ENCODE results near the gene ZNF93. TPM values are rescaled to one million over a fixed set of nuclear protein-coding genes. Genes with fewer than 3 reads are reported as not detected.

ZNF93 gene
- total and polyA plus RNA-seq, 2 of the 4 experiments (the other 2 are of a cell fraction), result 3.7 to 10.6 TPM

- no peak overlapping the region for H3K4ac ChIP-seq (ENCODE audit: low read depth, low read length)
- no peak overlapping the region for H4K8ac ChIP-seq (ENCODE audit: low read depth in 2 of 2, low read length in 2 of 2)
- no peak overlapping the region for H2AK9ac ChIP-seq (replicated peaks; ENCODE audit: low read depth, low read length, poor library complexity)
- H3K23ac ChIP-seq (ENCODE audit: low read depth, low read length), result no peak overlapping the region
- H3K4me3 ChIP-seq (ENCODE audit: insufficient read depth, low read depth, low read length), result no peak overlapping the region
- dilution Hi-C loops (cut with HindIII; ENCODE audit: low sequenced_read_pairs, unreplicated experiment), result no loop called here
- H3K4me2 ChIP-seq (ENCODE audit: low read depth, low read length), result no peak overlapping the region
- H3K56ac ChIP-seq (ENCODE audit: extremely low read depth, insufficient read depth, low read length), result no peak overlapping the region
- BruUV-seq (replicated peaks), result no TSS peak
- no peaks in the 10 kb centered on the region for H3K79me1 ChIP-seq (ENCODE audit: low read depth in 1 of 2, low read length in 2 of 2)
- H2BK20ac ChIP-seq (ENCODE audit: low read depth, low read length), result no peak overlapping the region
- intact Hi-C loops (cut with micrococcal nuclease), result no loop called here
- H3K27me3 ChIP-seq (ENCODE audit: control insufficient read depth, insufficient read depth, low read length), result no peaks in the 10 kb centered on the region
- no peak for DNase-seq
- peaks cover 2% of the 10 kb centered on the region for H4K20me1 ChIP-seq (ENCODE audit: insufficient read depth, low read length)
- TF ChIP-seq USF2 (IDR thresholded peaks at IDR 0.05; ENCODE audit: low read depth, low read length) (no peak), ELK1 (IDR thresholded peaks at IDR 0.05; ENCODE audit: borderline replicate concordance, low read depth, low read length) (no peak), NFE2L2 (IDR thresholded peaks at IDR 0.05; ENCODE audit: low read depth, low read length) (no peak), SMC3 (IDR thresholded peaks at IDR 0.05; ENCODE audit: low read depth, low read length) (no peak), RCOR1 (IDR thresholded peaks at IDR 0.05; ENCODE audit: insufficient replicate concordance, low read length) (no peak), CEBPB (IDR thresholded peaks at IDR 0.05; ENCODE audit: low read depth, low read length) (no peak)
- no peak overlapping the region for H3K27ac ChIP-seq (ENCODE audit: insufficient read depth, low read length)
- H2BK120ac ChIP-seq (ENCODE audit: low read depth, low read length), result no peak overlapping the region
- no peak overlapping the region for H3K18ac ChIP-seq (ENCODE audit: low read depth, low read length)
- H3K9ac ChIP-seq (ENCODE audit: low read depth, low read length), result no peak overlapping the region
- in situ Hi-C loops (cut with MboI; ENCODE audit: low sequenced_read_pairs), result no loop called here
- no peak overlapping the region for H2BK5ac ChIP-seq (ENCODE audit: low read depth, low read length, poor library complexity, severe bottlenecking)
- no peaks in the 10 kb centered on the region for H3K36me3 ChIP-seq (ENCODE audit: control insufficient read depth, insufficient read depth, low read length)
- H2AFZ ChIP-seq (replicated peaks; ENCODE audit: low read length, poor library complexity), result peak overlapping the region; percentile 70
- no peak overlapping the region for H4K5ac ChIP-seq (ENCODE audit: low read depth, low read length)
- no peak overlapping the region for H3K14ac ChIP-seq (replicated peaks; ENCODE audit: low read depth, low read length)
- POLR2A ChIA-PET (ENCODE audit: unreplicated experiment), result no interaction called here
- H3K9me1 ChIP-seq (ENCODE audit: insufficient read depth, low read length), result no peaks in the 10 kb centered on the region
- H3K9me3 ChIP-seq (ENCODE audit: control insufficient read depth, insufficient read depth, low read length), result peaks cover 14% of the 10 kb centered on the region
- no peak for ATAC-seq (ENCODE audit: low read depth)
- H2BK15ac ChIP-seq (ENCODE audit: low read depth, low read length), result no peak overlapping the region
- WGBS, 2 experiments (ENCODE audit: extremely low coverage in 2 of 2, insufficient read length in 1 of 2), result 40% methylated on average over 1 of the region's 29 CpGs; no CpG with 5 or more reads in 1 of the 2 experiments
- CTCF ChIA-PET, result no interaction called here
- H3K4me1 ChIP-seq (ENCODE audit: control insufficient read depth, insufficient read depth, low read length), result no peaks in the 10 kb centered on the region
- no peak overlapping the region for H4K91ac ChIP-seq (ENCODE audit: insufficient read depth, low read depth, low read length)
- H2AK5ac ChIP-seq (ENCODE audit: low read depth, low read length), result no peak overlapping the region
Measured at GRCh38 chr19:19860756-19861390, 39.9 kb upstream of the ZNF93 start.
